Heart right ventricle (tissue), 16 donors: ENCODE results near the gene VEGFA. TPM values are rescaled to one million over a fixed set of nuclear protein-coding genes. Genes with fewer than 3 reads are reported as not detected.

Experiments
- ATAC-seq, 8 donors: fragments of 200-7000 bp; cut with Tn5 transposase; one replicate each; pipeline ENCODE4 v1.9.1; 2020; ENCODE audit warnings: mild to moderate bottlenecking in 8 of 8, moderate library complexity in 8 of 8, moderate number of reproducible peaks in 1 of 8
- DNase-seq, 2 donors: peaks; one replicate each; pipeline ENCODE4 v3.0.0-alpha.2; 2020
- H3K27ac ChIP-seq, 10 donors: fragments of 200-600 bp; sonication (generic) in 2 of 10; one replicate each; pipeline versions ENCODE4 v1.5.0 to v1.8.0; 2020 to 2022; ENCODE audit warnings: mild to moderate bottlenecking in 3 of 10
- H3K27me3 ChIP-seq, 7 donors: fragments of 200-600 bp; one replicate each; pipeline ENCODE4 v1.8.0; 2021 to 2022; ENCODE audit warnings: mild to moderate bottlenecking in 2 of 7
- H3K36me3 ChIP-seq, 9 donors: fragments of 200-600 bp; sonication (generic) in 1 of 9; one replicate each; pipeline versions ENCODE4 v1.5.0 to v1.8.0; 2020 to 2022; ENCODE audit warnings: mild to moderate bottlenecking in 2 of 9
- H3K4me1 ChIP-seq, 9 donors: fragments of 200-600 bp; sonication (generic) in 1 of 9; one replicate each; pipeline versions ENCODE4 v1.5.0 to v1.8.0; 2020 to 2022; ENCODE audit warnings: mild to moderate bottlenecking in 4 of 9
- H3K4me3 ChIP-seq, 10 donors: fragments of 200-600 bp; sonication (generic) in 2 of 10; one replicate each; pipeline versions ENCODE4 v1.5.0 to v1.8.0; 2020 to 2022; ENCODE audit warnings: mild to moderate bottlenecking in 7 of 10, moderate library complexity in 2 of 10
- H3K9me3 ChIP-seq, 11 donors: fragments of 200-600 bp in 10 of 11; sonication (generic) in 2 of 11; one replicate each; pipeline versions ENCODE4 v1.5.0 to v1.8.0; 2013 to 2022; ENCODE audit warnings: mild to moderate bottlenecking in 2 of 11, control low read depth in 1 of 11, moderate library complexity in 1 of 11
- CTCF ChIP-seq, 9 donors: fragments of 200-600 bp; sonication (generic) in 2 of 9; IDR thresholded peaks; one replicate each; pipeline versions ENCODE4 v1.5.0 to v1.8.0; 2021 to 2022; ENCODE audit warnings: antibody characterized with exemption in 9 of 9, mild to moderate bottlenecking in 5 of 9, moderate library complexity in 1 of 9
- WGBS, 2 donors: extraction: QIAGEN DNeasy Blood & Tissue Kit; methylation state at CpG; one replicate each; pipeline ENCODE4 v1.1.7; 2013; ENCODE audit warnings: inconsistent platforms in 1 of 2; 5-methylcytosine and 5-hydroxymethylcytosine counted together
- intact Hi-C, 10 donors: fragments of 100-400 bp; cut with DNase I; formaldehyde crosslinking; loops; one replicate each; pipeline versions ENCODE4 v1.11.1 to v1.14.2; 2022
- polyA plus RNA-seq, 2 donors: library from polyadenylated mRNA; stranded (reverse); fragments of 200-250 nt; gene quantifications; one replicate each; pipeline ENCODE4 v1.2.3, GENCODE V29; 2013
- total RNA-seq, 10 donors: library from RNA; stranded (reverse); fragmentation: NEBNext Ultra II Directional in 3 of 10; extraction: Animal tissue kit (Norgen Biotek cat#: 25700) in 3 of 10; gene quantifications; one replicate each; pipeline versions ENCODE4 v1.2.1 to v1.2.4, GENCODE V29; 2021 to 2023
- donor health status: Arrhythmogenic right ventricular cardiomyopathy.
- donor health status: ischemic (EF 13 %, LVEDD 7.1; RV severe dilation, severe dysfunction).
- donor health status: healthy with polysubstance abuse.
- donor health status: DM: no; HTN: yes; CAD: no.
- donor health status: DM: no; HTN: no; CAD: no.
- donor health status: ischemic (EF 25% LVEDD 6.9; RV normal size, moderate dysfunction).
- donor health status: ischemic (EF 25% LVEDD 5.7; RV mildly dilated, moderate dysfunction).
- donor health status: healthy.
- donor health status: DM: yes; HTN: yes; CAD: no.
- donor health status: Ischemic cardiomyopathy.
- donor health status: ischemic (EF 35%, LVEDD 5.7; RV mildly dilated, moderate dysfunction).
- donor health status: nonischemic (EF 11% LVEDD 7.7; RV severe dilation, severe dysfunction).
- donor health status: DM: yes; HTN: yes; CAD: no.
- donor health status: PGD.
- donor health status: ischemic (EF 29% LVEDD 5.4; RV normal size, mild dysfunction).
- donor health status: nonischemic (EF 23%, LVEDD 6.1; RV moderate dilation, normal function).

VEGFA gene
- total and polyA plus RNA-seq, 12 donors, result 133 to 456 (median 216) TPM

GRCh38 chr6:43766500-43766853, 3.5 kb upstream of the VEGFA start:
- whole genome bisulfite sequencing, 2 donors, result 62 to 88% methylated on average over 1 of the region's 1 CpG
- intact Hi-C loops, result loop anchor here in 6 of 10 donors (5.0 kb wide), 5 partner anchors 44 to 311 kb away; no protein-coding TSS in a partner anchor
- ATAC-seq, result no peak
- H3K4me3 ChIP-seq, result no peak overlapping the region
- no peak overlapping the region for H3K27ac ChIP-seq
- DNase-seq, result no peak
- H3K27me3 ChIP-seq, result no peaks in the 10 kb centered on the region
- peaks cover 3 to 25% (median 15%) of the 10 kb centered on the region in 9 donors for H3K4me1 ChIP-seq
- TF ChIP-seq CTCF (IDR thresholded peaks at IDR 0.05), result no peak
- H3K36me3 ChIP-seq, result no peaks in the 10 kb centered on the region
- no peaks in the 10 kb centered on the region for H3K9me3 ChIP-seq

- peaks cover 3 to 25% (median 15%) of the 10 kb centered on the region in 9 donors for H3K4me1 ChIP-seq
- H3K4me3 ChIP-seq, result no peak overlapping the region
- H3K9me3 ChIP-seq, result no peaks in the 10 kb centered on the region
- WGBS, 2 donors, result 91 to 92% methylated on average over 10 of the region's 10 CpGs
- H3K27me3 ChIP-seq, result no peaks in the 10 kb centered on the region
- peaks cover 0 to under 1% (median 0%) of the 10 kb centered on the region in 9 donors for H3K36me3 ChIP-seq
- intact Hi-C loops, result loop anchor here in 6 of 10 donors (5.0 kb wide), 5 partner anchors 45 to 310 kb away; no protein-coding TSS in a partner anchor
- TF ChIP-seq CTCF (IDR thresholded peaks at IDR 0.05), result no peak
- no peak overlapping the region for H3K27ac ChIP-seq
- no peak for ATAC-seq
- no peak for DNase-seq
Measured at GRCh38 chr6:43766964-43767461, 3.0 kb upstream of the VEGFA start.

GRCh38 chr6:43767553-43768505, 2.2 kb upstream of the VEGFA start:
- peak overlapping the region in 6 of 10 donors; percentile 34 to 99 (median 96) for H3K27ac ChIP-seq
- intact Hi-C loops, result loop anchor here in 8 of 10 donors (2.0 to 5.0 kb wide), 8 partner anchors 46 to 311 kb away; no protein-coding TSS in a partner anchor
- no peak for DNase-seq
- no peaks in the 10 kb centered on the region for H3K27me3 ChIP-seq
- peaks cover 0 to 8% (median 0%) of the 10 kb centered on the region in 9 donors for H3K36me3 ChIP-seq
- no peak for ATAC-seq
- no peaks in the 10 kb centered on the region for H3K9me3 ChIP-seq
- no peak for TF ChIP-seq CTCF (IDR thresholded peaks at IDR 0.05)
- peaks cover 3 to 29% (median 21%) of the 10 kb centered on the region in 9 donors for H3K4me1 ChIP-seq
- WGBS, 2 donors, result 80 to 86% methylated on average over 8 of the region's 8 CpGs
- H3K4me3 ChIP-seq, result no peak overlapping the region

GRCh38 chr6:43768506-43768860, 1.5 kb upstream of the VEGFA start:
- WGBS, 2 donors, result 60 to 75% methylated on average over 1 of the region's 1 CpG
- no peak for DNase-seq
- Histone ChIP-seq H3K27ac (peak overlapping the region in 8 of 10 donors; percentile 34 to 99 (median 95)), H3K4me1 (peaks cover 3 to 32% (median 27%) of the 10 kb centered on the region in 9 donors), H3K4me3 (no peak overlapping the region), H3K27me3 (no peaks in the 10 kb centered on the region), H3K36me3 (peaks cover 0 to 9% (median 0%) of the 10 kb centered on the region in 9 donors), H3K9me3 (no peaks in the 10 kb centered on the region)
- ATAC-seq, result no peak
- no peak for TF ChIP-seq CTCF (IDR thresholded peaks at IDR 0.05)
- intact Hi-C loops, result loop anchor here in 8 of 10 donors (2.0 to 5.0 kb wide), 8 partner anchors 46 to 310 kb away; no protein-coding TSS in a partner anchor
